GM23248 (cell line): ENCODE measurements around the gene OR5B2. TPM values are rescaled to one million over a fixed set of nuclear protein-coding genes. Genes with fewer than 3 reads are reported as not detected.

Experiments
- DNase-seq: peaks from one replicate; pipeline ENCODE4 v3.0.0-alpha.2; 2015
- H2AFZ ChIP-seq: fragments of 200-600 bp; sonication (generic); 2 replicates; pipeline ENCODE4 v1.6.1; 2016; ENCODE audit warnings: antibody characterized with exemption
- H3F3A ChIP-seq: fragments of 200-600 bp; sonication (generic); 2 replicates; pipeline ENCODE4 v1.6.1; 2016; ENCODE audit warnings: mild to moderate bottlenecking, antibody characterized with exemption, mixed run types; ENCODE audit not compliant: insufficient read depth
- H3K27ac ChIP-seq: fragments of 200-600 bp; sonication (generic); 2 replicates; pipeline ENCODE4 v1.5.1; 2016; ENCODE audit warnings: mild to moderate bottlenecking
- H3K27me3 ChIP-seq: fragments of 200-600 bp; sonication (generic); replicated peaks from 2 replicates; pipeline ENCODE4 v1.6.1; 2016; ENCODE audit warnings: mild to moderate bottlenecking; ENCODE audit not compliant: insufficient read depth
- H3K36me3 ChIP-seq: fragments of 200-600 bp; sonication (generic); 2 replicates; pipeline ENCODE4 v1.6.1; 2016; ENCODE audit warnings: low read depth, mild to moderate bottlenecking
- H3K4me1 ChIP-seq: fragments of 200-600 bp; sonication (generic); 2 replicates; pipeline ENCODE4 v1.6.1; 2016; ENCODE audit warnings: mild to moderate bottlenecking; ENCODE audit not compliant: insufficient read depth
- H3K4me2 ChIP-seq: fragments of 200-600 bp; sonication (generic); one replicate; pipeline ENCODE4 v1.6.1; 2016; ENCODE audit warnings: mild to moderate bottlenecking; ENCODE audit not compliant: unreplicated experiment
- H3K4me3 ChIP-seq: fragments of 200-600 bp; sonication (generic); 2 replicates; pipeline ENCODE4 v1.5.1; 2016; ENCODE audit warnings: mild to moderate bottlenecking
- H3K79me2 ChIP-seq: fragments of 200-600 bp; sonication (generic); 2 replicates; pipeline ENCODE4 v1.6.1; 2016; ENCODE audit warnings: mild to moderate bottlenecking; ENCODE audit not compliant: insufficient read depth
- H3K9ac ChIP-seq: fragments of 200-600 bp; sonication (generic); 2 replicates; pipeline ENCODE4 v1.6.1; 2016; ENCODE audit warnings: mild to moderate bottlenecking
- H3K9me2 ChIP-seq: fragments of 200-600 bp; sonication (generic); 2 replicates; pipeline ENCODE4 v1.6.1; 2016; ENCODE audit warnings: mixed run types, mild to moderate bottlenecking, moderate library complexity; ENCODE audit not compliant: insufficient read depth
- H3K9me3 ChIP-seq: fragments of 200-600 bp; sonication (generic); one replicate; pipeline ENCODE4 v1.6.1; 2017; ENCODE audit warnings: low read depth
- H4K20me1 ChIP-seq: fragments of 200-600 bp; sonication (generic); 2 replicates; pipeline ENCODE4 v1.6.0; 2016; ENCODE audit not compliant: insufficient read depth
- EZH2 ChIP-seq: fragments of 200-600 bp; sonication (generic); IDR thresholded peaks from 2 replicates; pipeline ENCODE4 v1.6.1; 2018; ENCODE audit warnings: antibody characterized with exemption, mild to moderate bottlenecking; ENCODE audit not compliant: insufficient read depth, poor library complexity, severe bottlenecking
- EZH2phosphoT487 ChIP-seq: fragments of 200-600 bp; sonication (generic); IDR thresholded peaks from 2 replicates; pipeline ENCODE4 v1.6.1; 2018; ENCODE audit warnings: antibody characterized with exemption, moderate library complexity, mild to moderate bottlenecking, low read depth; ENCODE audit not compliant: insufficient read depth
- WGBS, 2 experiments: methylation state at CpG; one replicate each; pipeline ENCODE4 v1.1.6; 2015 to 2017; ENCODE audit warnings: low lambda C conversion rate in 2 of 2, low coverage in 1 of 2; ENCODE audit errors: missing lambda C conversion rate in 2 of 2; 5-methylcytosine and 5-hydroxymethylcytosine counted together
- in situ Hi-C: fragments of 300-500 bp; cut with MboI; formaldehyde crosslinking; loops from 2 replicates; pipeline ENCODE4 v1.15.0; 2020
- polyA plus RNA-seq: library from polyadenylated mRNA; unstranded; fragments of >200 nt; fragmentation: Nextera tagmentation; extraction: Ambion mirVana; gene quantifications from 2 replicates; pipeline ENCODE4 v1.2.1, GENCODE V29; 2016
- total RNA-seq: library from RNA; depleted of rRNA; stranded (reverse); fragments of >200 nt; shearing (Covaris generic); gene quantifications from 2 replicates; pipeline ENCODE4 v1.2.3, GENCODE V29; 2014; rRNA removed

OR5B2 gene
- total and polyA plus RNA-seq, 2 experiments from 2014 or later, result not detected

DNA sequence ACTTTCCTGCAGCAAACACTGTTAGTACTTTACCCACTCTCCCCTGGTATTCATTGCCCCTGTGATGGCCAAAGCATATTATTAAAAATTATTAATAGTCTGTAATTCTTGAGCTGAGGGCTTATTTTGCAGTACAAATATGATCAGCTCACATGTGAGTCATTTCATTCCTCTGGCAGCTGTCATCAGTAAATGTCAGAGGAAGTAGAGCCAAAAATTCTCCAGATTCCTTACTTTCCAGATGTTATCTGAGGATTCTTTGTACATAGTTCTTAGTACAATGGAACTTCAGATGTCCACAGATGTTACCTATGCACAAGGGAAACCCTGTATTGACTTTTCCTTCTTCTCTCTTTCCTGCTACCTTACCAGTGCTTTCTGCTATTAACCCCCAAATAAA, 33.7 kb downstream of the OR5B2 start:
- no peaks in the 10 kb centered on the region for H3K79me2 ChIP-seq
- in situ Hi-C loops, result no loop called here
- H3K36me3 ChIP-seq, result no peaks in the 10 kb centered on the region
- no peaks in the 10 kb centered on the region for H3K27me3 ChIP-seq
- DNase-seq, result peak; percentile 90
- H3K4me3 ChIP-seq, result peak overlapping the region; percentile 22; the same call in 1 of the 2 replicates
- peaks cover 47% of the 10 kb centered on the region for H3F3A ChIP-seq
- H3K4me1 ChIP-seq, result peaks cover 52% of the 10 kb centered on the region
- H4K20me1 ChIP-seq, result no peaks in the 10 kb centered on the region
- no peaks in the 10 kb centered on the region for H3K9me3 ChIP-seq
- H3K27ac ChIP-seq, result peak overlapping the region; percentile 72
- H3K9ac ChIP-seq, result no peak overlapping the region; the same call in 1 of the 2 replicates
- no peaks in the 10 kb centered on the region for H3K9me2 ChIP-seq
- H3K4me2 ChIP-seq, result peak overlapping the region; percentile 48
- TF ChIP-seq EZH2 (no peak), EZH2phosphoT487 (no peak)
- no peak overlapping the region for H2AFZ ChIP-seq

DNA sequence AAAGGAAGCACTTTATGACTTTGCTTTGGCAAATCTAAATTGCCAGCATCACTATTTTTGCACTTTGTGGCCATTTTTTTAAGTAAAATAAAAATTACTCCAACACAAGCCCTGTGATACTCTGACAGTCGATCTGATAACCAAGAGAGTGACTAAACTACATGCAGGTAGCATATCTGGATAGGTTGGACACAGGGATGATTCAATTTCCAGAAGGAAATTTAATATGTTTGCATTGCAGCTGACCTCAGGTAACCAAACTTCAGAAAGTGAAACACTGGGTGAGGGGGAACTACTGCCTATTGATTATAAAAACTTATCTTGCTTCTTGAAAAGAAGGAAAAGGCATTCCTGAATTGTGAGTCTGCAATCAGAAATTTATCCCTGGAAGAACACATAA, 35.2 kb downstream of the OR5B2 start:
- Histone ChIP-seq H3K9ac (0 out of 2 replicates have a peak overlapping the region, but pooled peaks have one; percentile 30), H3K27me3 (no peaks in the 10 kb centered on the region), H3K27ac (peak overlapping the region; percentile 72), H3K9me3 (no peaks in the 10 kb centered on the region), H3K4me2 (peak overlapping the region; percentile 48), H3K9me2 (no peaks in the 10 kb centered on the region), H3F3A (peaks cover 47% of the 10 kb centered on the region), H3K79me2 (no peaks in the 10 kb centered on the region), H4K20me1 (no peaks in the 10 kb centered on the region), H3K36me3 (no peaks in the 10 kb centered on the region), H3K4me1 (peaks cover 52% of the 10 kb centered on the region), H3K4me3 (no peak overlapping the region), H2AFZ (peak overlapping the region; percentile 38)
- TF ChIP-seq EZH2phosphoT487 (no peak), EZH2 (no peak)
- 9 to 10% methylated on average over 1 of the region's 1 CpG for WGBS, 2 experiments
- in situ Hi-C loops, result no loop called here
- DNase-seq, result no peak

DNA sequence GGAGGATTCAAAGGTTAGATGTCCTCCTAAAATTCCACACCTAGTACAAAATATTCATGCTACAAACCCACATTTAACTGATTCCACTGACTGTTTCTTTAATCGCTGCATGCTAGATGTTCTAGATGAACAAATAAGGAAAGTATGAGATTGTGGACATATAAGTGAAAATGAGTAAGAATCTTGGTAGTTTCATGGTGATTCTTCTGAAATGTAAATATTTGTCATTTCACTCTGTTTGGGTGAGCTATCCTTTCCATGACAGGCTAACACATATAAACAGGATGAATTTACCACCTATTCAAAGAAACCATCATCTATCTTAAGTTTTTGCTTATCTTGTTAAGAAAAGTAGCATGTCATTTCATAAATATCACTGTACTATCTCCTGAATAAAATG, 36.0 kb downstream of the OR5B2 start:
- Histone ChIP-seq H3F3A (peaks cover 47% of the 10 kb centered on the region), H3K4me3 (no peak overlapping the region), H3K27me3 (no peaks in the 10 kb centered on the region), H3K9me2 (no peaks in the 10 kb centered on the region), H3K27ac (peak overlapping the region; percentile 72), H3K4me2 (peak overlapping the region; percentile 48), H3K9ac (peak overlapping the region; percentile 30; the same call in 1 of the 2 replicates), H3K36me3 (no peaks in the 10 kb centered on the region), H4K20me1 (no peaks in the 10 kb centered on the region), H3K79me2 (no peaks in the 10 kb centered on the region), H3K4me1 (peaks cover 52% of the 10 kb centered on the region), H3K9me3 (no peaks in the 10 kb centered on the region), H2AFZ (peak overlapping the region; percentile 38; the same call in 1 of the 2 replicates)
- DNase-seq, result peak; percentile 71
- 24 to 26% methylated on average over 1 of the region's 1 CpG for WGBS, 2 experiments
- in situ Hi-C loops, result no loop called here
- TF ChIP-seq EZH2, result no peak
- TF ChIP-seq EZH2phosphoT487, result no peak

DNA sequence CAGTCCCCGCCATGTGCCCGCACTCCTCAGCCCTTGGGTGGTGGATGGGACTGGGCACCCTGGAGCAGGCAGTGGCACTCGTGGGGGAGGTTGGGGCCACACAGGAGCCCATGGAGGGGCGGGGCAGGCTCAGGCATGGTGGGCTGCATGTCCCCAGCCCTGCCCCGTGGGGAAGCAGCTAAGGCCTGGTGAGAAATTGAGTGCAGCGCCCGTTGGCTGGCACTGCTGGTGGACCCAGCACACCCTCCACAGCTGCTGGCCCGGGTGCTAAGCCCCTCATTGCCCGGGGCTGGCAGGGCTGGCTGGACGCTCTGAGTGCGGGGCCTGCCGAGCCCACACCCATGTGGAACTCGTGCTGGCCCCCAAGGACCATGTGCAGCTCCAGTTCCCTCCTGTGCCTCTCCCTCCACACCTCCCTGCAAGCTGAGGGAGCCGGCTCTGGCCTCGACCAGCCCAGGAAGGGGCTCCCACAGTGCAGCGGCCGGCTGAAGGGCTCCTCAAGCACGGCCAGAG, 37.3 kb downstream of the OR5B2 start:
- H3K27ac ChIP-seq, result no peak overlapping the region

More for the DNA sequence above, 37.3 kb downstream of the OR5B2 start:
- Histone ChIP-seq H3K4me1 (peaks cover 46% of the 10 kb centered on the region), H3K27me3 (no peaks in the 10 kb centered on the region), H3K4me2 (no peak overlapping the region), H3K9ac (no peak overlapping the region), H3K4me3 (no peak overlapping the region), H3K9me2 (no peaks in the 10 kb centered on the region), H3K36me3 (no peaks in the 10 kb centered on the region), H3F3A (peaks cover 45% of the 10 kb centered on the region), H4K20me1 (no peaks in the 10 kb centered on the region), H2AFZ (no peak overlapping the region), H3K9me3 (no peaks in the 10 kb centered on the region), H3K79me2 (no peaks in the 10 kb centered on the region)
- TF ChIP-seq EZH2 (no peak), EZH2phosphoT487 (no peak)
- DNase-seq, result no peak
- WGBS, 2 experiments, result 72 to 77% methylated on average over 11 to 18 of the region's 18 CpGs
- in situ Hi-C loops, result no loop called here

Other genes with a start within 250 kb of the OR5B2 start
- gene OR9Q2, start 239.1 kb downstream of the OR5B2 start, total RNA-seq, result not detected in 2 replicates
- gene OR9Q2, start 239.1 kb downstream of the OR5B2 start, polyA plus RNA-seq, result not detected in 2 replicates
- not detected in 2 replicates for gene OR1S2, start 224.0 kb downstream of the OR5B2 start, total RNA-seq
- not detected in 2 replicates for gene OR1S2, start 224.0 kb downstream of the OR5B2 start, polyA plus RNA-seq
- gene OR1S1, start 215.4 kb downstream of the OR5B2 start, total RNA-seq, result not detected in 2 replicates
- not detected in 2 replicates for gene OR1S1, start 215.4 kb downstream of the OR5B2 start, polyA plus RNA-seq
- not detected in 2 replicates for gene OR10Q1, start 199.2 kb downstream of the OR5B2 start, total RNA-seq
- not detected in 2 replicates for gene OR10Q1, start 199.2 kb downstream of the OR5B2 start, polyA plus RNA-seq
- not detected in 2 replicates for gene OR10W1, start 159.9 kb downstream of the OR5B2 start, total RNA-seq
- not detected in 2 replicates for gene OR10W1, start 159.9 kb downstream of the OR5B2 start, polyA plus RNA-seq
- gene OR5B17, start 69.1 kb downstream of the OR5B2 start, total RNA-seq, result not detected in 2 replicates
- gene OR5B17, start 69.1 kb downstream of the OR5B2 start, polyA plus RNA-seq, result not detected in 2 replicates
- gene OR5B3, start 21.2 kb downstream of the OR5B2 start, total RNA-seq, result not detected in 2 replicates
- not detected in 2 replicates for gene OR5B3, start 21.2 kb downstream of the OR5B2 start, polyA plus RNA-seq
- not detected in 2 replicates for gene OR5B12, start 14.1 kb upstream of the OR5B2 start, total RNA-seq
- gene OR5B12, start 14.1 kb upstream of the OR5B2 start, polyA plus RNA-seq, result not detected in 2 replicates
- not detected in 2 replicates for gene OR5B21, start 80.0 kb upstream of the OR5B2 start, total RNA-seq
- gene OR5B21, start 80.0 kb upstream of the OR5B2 start, polyA plus RNA-seq, result not detected in 2 replicates
- gene LPXN, start 147.7 kb upstream of the OR5B2 start, total RNA-seq, result 164 and 169 TPM in 2 replicates
- gene LPXN, start 147.7 kb upstream of the OR5B2 start, polyA plus RNA-seq, result 134 and 139 TPM in 2 replicates
- gene ZFP91, start 150.9 kb upstream of the OR5B2 start, total RNA-seq, result 58.8 and 59.0 TPM in 2 replicates
- 20.8 and 21.4 TPM in 2 replicates for gene ZFP91, start 150.9 kb upstream of the OR5B2 start, polyA plus RNA-seq
- gene CNTF, start 194.5 kb upstream of the OR5B2 start, total RNA-seq, result 1.6 and 3.9 TPM in 2 replicates
- 0.23 and 0.46 TPM in 2 replicates for gene CNTF, start 194.5 kb upstream of the OR5B2 start, polyA plus RNA-seq